ENCODE data around the gene CEP112. TPM values are rescaled to one million over a fixed set of nuclear protein-coding genes. Genes with fewer than 3 reads are reported as not detected.

Gene CEP112
- total and polyA plus RNA-seq, 9 of the 15 experiments (the other 6 are each of a cell fraction or from before 2014, with no cell fraction given): 0.84 TPM; not detected in 8

DNA sequence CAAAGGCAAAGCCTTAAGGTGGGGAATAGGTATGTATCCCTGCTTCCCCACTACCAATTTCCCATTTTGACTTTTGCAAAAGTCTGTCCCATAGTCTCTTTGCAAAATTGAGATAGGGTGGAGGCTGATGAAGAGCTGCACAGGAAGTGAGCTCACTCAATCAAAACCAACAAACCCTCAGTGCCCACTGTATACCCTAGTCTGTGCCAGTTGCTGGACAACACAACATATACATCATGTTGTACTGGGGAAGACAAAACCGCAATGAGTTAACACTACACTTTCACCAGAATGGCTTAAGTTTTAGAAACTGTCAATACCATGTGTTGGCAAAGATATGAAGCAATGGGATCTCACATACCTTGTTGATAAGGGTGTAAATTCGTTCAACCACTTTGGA, 590.1 kb downstream of the CEP112 start:
- ATAC-seq (no peak), DNase-seq (ENCODE audit: extremely low read depth in 1 of 4, low spot score in 3 of 4) (no peak), FAIRE-seq (no peak)
- Histone ChIP-seq H4K20me1 (replicated peaks; ENCODE audit: control insufficient read depth, insufficient read depth, low read length) (no peaks in the 10 kb centered on the region), H3K4me1 (replicated peaks in 1 of 2; ENCODE audit: control insufficient read depth in 2 of 2, insufficient read depth in 2 of 2, low read length in 2 of 2) (no peaks in the 10 kb centered on the region), H3K27me3 (ENCODE audit: control insufficient read depth in 2 of 2, insufficient read depth in 2 of 2, low read length in 2 of 2) (peaks cover 4 to 11% of the 10 kb centered on the region in 2 experiments; a peak in 3 of 5 replicates), H2AFZ (ENCODE audit: low read depth, low read length) (no peak overlapping the region), H3K9ac (ENCODE audit: insufficient read depth in 1 of 2, low read depth in 2 of 2, low read length in 2 of 2) (no peak overlapping the region), H3K4me3 (no peak overlapping the region), H3K4me2 (ENCODE audit: insufficient read depth, low read length) (no peak overlapping the region), H3K9me3 (replicated peaks; ENCODE audit: control insufficient read depth, insufficient read depth, low read depth, low read length) (no peaks in the 10 kb centered on the region), H3K36me3 (ENCODE audit: control insufficient read depth, insufficient read depth, low read length) (no peaks in the 10 kb centered on the region), H3K79me2 (ENCODE audit: control insufficient read depth, insufficient read depth, low read length) (no peaks in the 10 kb centered on the region), H3K27ac (ENCODE audit: extremely low read depth, low read depth, low read length) (no peak overlapping the region), H3K9me1 (ENCODE audit: control insufficient read depth, insufficient read depth, low read length) (peaks cover under 1% of the 10 kb centered on the region)
- 0% methylated on average over 2 of the region's 2 CpGs for WGBS (ENCODE audit: insufficient coverage, low coverage, missing lambda C conversion rate)
- in situ Hi-C loops (cut with MboI) (no loop called here), intact Hi-C loops (cut with micrococcal nuclease) (no loop called here)
- CTCF ChIA-PET (ENCODE audit: low intra/inter-chr PET ratio): no interaction called here
- TF ChIP-seq BCOR (IDR thresholded peaks at IDR 0.05) (no peak), ESRRA (IDR thresholded peaks at IDR 0.05; ENCODE audit: borderline replicate concordance, low read depth) (no peak), ZNF584 (CRISPR knock-in tag; IDR thresholded peaks at IDR 0.05; ENCODE audit: low read depth) (no peak), PCBP1 (IDR thresholded peaks at IDR 0.05; ENCODE audit: low read depth, low read length, poor library complexity, severe bottlenecking) (no peak), RFX1 (IDR thresholded peaks at IDR 0.05) (no peak), E2F3 (CRISPR knock-in tag; IDR thresholded peaks at IDR 0.05) (no peak), XRCC3 (IDR thresholded peaks at IDR 0.05) (no peak), TBP (optimal IDR thresholded peaks at IDR 0.05; ENCODE audit: low read depth, low read length) (no peak), HDAC3 (IDR thresholded peaks at IDR 0.05; ENCODE audit: borderline replicate concordance, partially characterized antibody) (no peak), POLR2A (conservative IDR thresholded peaks at IDR 0.05) (no peak)
- TF ChIP-seq, protein P1, sequence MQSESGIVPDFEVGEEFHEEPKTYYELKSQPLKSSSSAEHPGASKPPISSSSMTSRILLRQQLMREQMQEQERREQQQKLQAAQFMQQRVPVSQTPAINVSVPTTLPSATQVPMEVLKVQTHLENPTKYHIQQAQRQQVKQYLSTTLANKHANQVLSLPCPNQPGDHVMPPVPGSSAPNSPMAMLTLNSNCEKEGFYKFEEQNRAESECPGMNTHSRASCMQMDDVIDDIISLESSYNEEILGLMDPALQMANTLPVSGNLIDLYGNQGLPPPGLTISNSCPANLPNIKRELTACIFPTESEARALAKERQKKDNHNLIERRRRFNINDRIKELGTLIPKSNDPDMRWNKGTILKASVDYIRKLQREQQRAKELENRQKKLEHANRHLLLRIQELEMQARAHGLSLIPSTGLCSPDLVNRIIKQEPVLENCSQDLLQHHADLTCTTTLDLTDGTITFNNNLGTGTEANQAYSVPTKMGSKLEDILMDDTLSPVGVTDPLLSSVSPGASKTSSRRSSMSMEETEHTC (IDR thresholded peaks at IDR 0.05): no peak
- TF ChIP-seq, protein P2, sequence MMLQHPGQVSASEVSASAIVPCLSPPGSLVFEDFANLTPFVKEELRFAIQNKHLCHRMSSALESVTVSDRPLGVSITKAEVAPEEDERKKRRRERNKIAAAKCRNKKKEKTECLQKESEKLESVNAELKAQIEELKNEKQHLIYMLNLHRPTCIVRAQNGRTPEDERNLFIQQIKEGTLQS (IDR thresholded peaks at IDR 0.05): no peak
- TF ChIP-seq, protein P2 (CRISPR knock-in tag; conservative IDR thresholded peaks at IDR 0.05): no peak
- TF ChIP-seq, protein P3, sequence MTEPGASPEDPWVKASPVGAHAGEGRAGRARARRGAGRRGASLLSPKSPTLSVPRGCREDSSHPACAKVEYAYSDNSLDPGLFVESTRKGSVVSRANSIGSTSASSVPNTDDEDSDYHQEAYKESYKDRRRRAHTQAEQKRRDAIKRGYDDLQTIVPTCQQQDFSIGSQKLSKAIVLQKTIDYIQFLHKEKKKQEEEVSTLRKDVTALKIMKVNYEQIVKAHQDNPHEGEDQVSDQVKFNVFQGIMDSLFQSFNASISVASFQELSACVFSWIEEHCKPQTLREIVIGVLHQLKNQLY (CRISPR knock-in tag; conservative IDR thresholded peaks at IDR 0.05): no peak
- BruUV-seq (replicated peaks): no TSS peak
- POLR2A ChIA-PET: interaction anchor here (0.6 to 1.3 kb wide), 3 partner anchors 10 to 17 kb away, joined by 3 to 4 read pairs (median 3); no protein-coding TSS in a partner anchor
